Loucy (cell line): ENCODE measurements around the gene ZNF511.

ENCODE experiments used
- EZH2phosphoT487 ChIP-seq: fragments of 200-600 bp; IDR thresholded peaks from 2 replicates; pipeline ENCODE4 v1.6.1; 2018; ENCODE audit warnings: antibody characterized with exemption, mild to moderate bottlenecking, moderate library complexity, borderline replicate concordance
- TF ChIP-seq, protein P1 (sequence below): fragments of 200-600 bp; sonication (generic); conservative IDR thresholded peaks from 2 replicates; pipeline ENCODE4 v1.5.1; 2014; ENCODE audit warnings: mild to moderate bottlenecking, antibody characterized with exemption, low read length

DNA sequence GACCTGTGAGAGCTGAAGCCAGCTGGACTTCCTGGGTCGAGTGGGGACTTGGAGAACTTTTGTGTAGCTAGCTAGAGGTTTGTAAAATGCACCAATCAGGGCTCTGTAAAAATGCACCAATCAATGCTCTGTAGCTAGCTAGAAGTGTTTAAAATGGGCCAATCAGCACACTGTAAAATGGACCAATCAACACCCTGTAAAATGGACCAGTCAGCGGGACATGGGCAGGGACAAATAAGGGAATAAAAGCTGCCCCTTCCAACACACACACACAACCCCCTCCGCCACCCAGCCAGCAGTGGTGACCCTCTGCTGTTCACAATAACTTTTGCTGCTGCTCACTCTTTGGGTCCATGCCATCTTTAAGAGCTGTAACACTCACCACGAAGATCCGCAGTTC is 7.1 kb downstream of the ZNF511 start:
- TF ChIP-seq, protein P1, sequence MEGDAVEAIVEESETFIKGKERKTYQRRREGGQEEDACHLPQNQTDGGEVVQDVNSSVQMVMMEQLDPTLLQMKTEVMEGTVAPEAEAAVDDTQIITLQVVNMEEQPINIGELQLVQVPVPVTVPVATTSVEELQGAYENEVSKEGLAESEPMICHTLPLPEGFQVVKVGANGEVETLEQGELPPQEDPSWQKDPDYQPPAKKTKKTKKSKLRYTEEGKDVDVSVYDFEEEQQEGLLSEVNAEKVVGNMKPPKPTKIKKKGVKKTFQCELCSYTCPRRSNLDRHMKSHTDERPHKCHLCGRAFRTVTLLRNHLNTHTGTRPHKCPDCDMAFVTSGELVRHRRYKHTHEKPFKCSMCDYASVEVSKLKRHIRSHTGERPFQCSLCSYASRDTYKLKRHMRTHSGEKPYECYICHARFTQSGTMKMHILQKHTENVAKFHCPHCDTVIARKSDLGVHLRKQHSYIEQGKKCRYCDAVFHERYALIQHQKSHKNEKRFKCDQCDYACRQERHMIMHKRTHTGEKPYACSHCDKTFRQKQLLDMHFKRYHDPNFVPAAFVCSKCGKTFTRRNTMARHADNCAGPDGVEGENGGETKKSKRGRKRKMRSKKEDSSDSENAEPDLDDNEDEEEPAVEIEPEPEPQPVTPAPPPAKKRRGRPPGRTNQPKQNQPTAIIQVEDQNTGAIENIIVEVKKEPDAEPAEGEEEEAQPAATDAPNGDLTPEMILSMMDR: no peak
- no peak for TF ChIP-seq EZH2phosphoT487
